KOPT-K1 (cell line): ENCODE data around the gene ACSS2.

ENCODE experiments used
- H3K27ac ChIP-seq: fragments of 200-600 bp; sonication (generic); 2 replicates; pipeline ENCODE4 v1.5.1; 2016; ENCODE audit warnings: antibody characterized with exemption, mild to moderate bottlenecking, low read depth, low read length; ENCODE audit not compliant: poor library complexity, severe bottlenecking
- H3K36me3 ChIP-seq: fragments of 200-600 bp; sonication (generic); 2 replicates; pipeline ENCODE4 v1.5.1; 2017; ENCODE audit warnings: antibody characterized with exemption, mild to moderate bottlenecking, low read length, moderate library complexity; ENCODE audit not compliant: insufficient read depth
- H3K9me3 ChIP-seq: fragments of 200-600 bp; sonication (generic); 2 replicates; pipeline ENCODE4 v1.5.1; 2017; ENCODE audit warnings: antibody characterized with exemption, low read length, mild to moderate bottlenecking; ENCODE audit not compliant: insufficient read depth, poor library complexity, severe bottlenecking

The ACSS2 gene

DNA sequence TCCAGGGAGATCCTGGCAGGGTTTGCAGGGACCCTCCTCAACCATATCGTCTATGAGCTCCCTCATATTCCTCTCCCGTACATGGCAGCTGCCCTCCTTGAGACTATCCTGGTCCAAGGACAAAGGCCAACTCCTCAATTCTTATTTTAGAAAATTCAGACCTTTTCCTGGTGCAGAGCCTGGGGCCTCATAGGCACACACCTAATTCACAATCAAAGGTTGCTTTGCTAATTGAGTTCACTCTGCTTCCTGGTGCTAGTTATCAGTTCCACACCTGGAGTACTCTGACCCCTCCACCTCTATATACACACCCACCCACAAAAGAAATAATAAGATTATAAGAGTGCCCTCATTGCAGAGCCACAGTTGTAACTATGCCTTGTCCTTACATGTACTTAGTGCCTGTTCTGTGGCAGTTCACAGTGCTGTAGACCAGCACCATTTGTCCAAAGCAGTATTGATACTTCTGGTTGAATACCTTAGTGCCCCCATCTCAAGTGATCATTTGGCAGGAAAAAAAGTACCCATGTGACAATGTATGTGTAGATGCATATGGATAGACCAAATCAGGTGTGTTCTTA lies 40.5 kb downstream of the ACSS2 start:
- H3K36me3 ChIP-seq: no peaks in the 10 kb centered on the region
- H3K9me3 ChIP-seq: no peaks in the 10 kb centered on the region
- H3K27ac ChIP-seq: no peak overlapping the region

DNA sequence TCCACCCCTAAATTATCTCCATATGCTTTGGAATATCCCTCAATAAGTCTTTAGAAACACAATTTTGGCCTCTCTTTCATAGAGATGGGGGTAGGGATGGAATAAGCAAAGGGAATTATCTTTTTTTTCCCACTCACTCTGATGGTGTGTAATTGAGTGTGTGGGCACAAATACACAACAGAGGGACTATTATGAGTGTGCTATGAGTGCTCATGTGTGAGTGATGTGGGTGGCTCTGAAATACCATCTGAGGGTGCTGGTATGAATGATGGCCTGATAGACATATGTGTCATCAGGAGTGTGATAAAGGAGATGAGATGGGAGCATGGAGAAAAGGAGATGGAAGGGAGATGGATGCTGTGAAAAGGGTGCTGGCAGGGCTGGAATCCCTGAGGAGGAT lies 43.6 kb downstream of the ACSS2 start:
- H3K27ac ChIP-seq: no peak overlapping the region
- no peaks in the 10 kb centered on the region for H3K9me3 ChIP-seq
- no peaks in the 10 kb centered on the region for H3K36me3 ChIP-seq

DNA sequence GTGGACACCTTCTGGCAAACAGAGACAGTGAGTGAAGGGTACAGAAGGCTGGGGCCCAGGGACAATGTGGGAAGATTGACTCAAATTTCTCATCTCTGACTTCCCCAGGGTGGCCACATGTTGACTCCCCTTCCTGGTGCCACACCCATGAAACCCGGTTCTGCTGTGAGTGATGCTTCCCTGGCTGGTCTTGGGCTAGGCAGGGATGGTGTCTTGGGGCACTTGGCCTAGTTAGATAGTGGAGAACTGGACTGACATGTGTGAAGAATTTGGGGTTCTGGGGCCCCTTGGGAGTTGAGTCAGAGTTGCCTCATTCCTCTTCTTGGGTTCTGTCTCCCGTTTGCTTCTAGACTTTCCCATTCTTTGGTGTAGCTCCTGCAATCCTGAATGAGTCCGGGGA lies 45.0 kb downstream of the ACSS2 start:
- no peaks in the 10 kb centered on the region for H3K9me3 ChIP-seq
- H3K36me3 ChIP-seq: no peaks in the 10 kb centered on the region

DNA sequence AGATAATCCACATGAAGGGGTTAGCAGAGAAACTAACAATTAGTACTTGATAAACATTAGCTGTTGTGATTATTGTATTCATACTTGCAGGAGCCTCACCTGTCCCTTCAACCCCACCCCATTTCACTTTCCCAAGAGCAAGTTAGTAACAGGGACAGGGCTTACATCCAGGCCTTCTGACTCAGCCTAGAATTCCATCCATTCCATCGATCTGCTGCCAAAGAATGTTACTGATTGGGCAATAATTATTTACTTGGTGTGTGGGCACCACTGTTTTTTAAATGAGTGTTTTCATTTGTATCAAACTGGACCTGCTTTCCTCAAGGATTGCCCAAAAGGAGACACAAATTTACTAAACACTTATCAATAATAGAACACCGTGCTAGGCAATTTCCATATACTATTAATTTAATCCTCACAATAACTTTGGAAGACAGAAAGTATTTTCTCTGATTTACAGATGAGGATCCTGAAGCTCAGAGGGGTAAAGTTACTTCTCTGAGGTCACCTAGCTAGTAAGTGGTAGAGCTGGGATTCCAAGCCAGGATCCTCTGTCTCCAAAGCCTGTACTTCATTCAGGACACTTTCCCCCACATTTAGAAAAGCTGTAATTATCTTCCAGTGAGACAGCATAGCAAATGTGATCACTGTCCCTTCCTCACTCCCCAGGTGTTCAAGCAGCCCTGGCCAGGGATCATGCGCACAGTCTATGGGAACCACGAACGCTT lies 46.4 kb downstream of the ACSS2 start:
- Histone ChIP-seq H3K36me3 (peaks cover 3% of the 10 kb centered on the region; the same call in 1 of the 2 replicates), H3K9me3 (no peaks in the 10 kb centered on the region), H3K27ac (no peak overlapping the region)

More for the DNA sequence above, 45.0 kb downstream of the ACSS2 start:
- H3K27ac ChIP-seq: no peak overlapping the region

DNA sequence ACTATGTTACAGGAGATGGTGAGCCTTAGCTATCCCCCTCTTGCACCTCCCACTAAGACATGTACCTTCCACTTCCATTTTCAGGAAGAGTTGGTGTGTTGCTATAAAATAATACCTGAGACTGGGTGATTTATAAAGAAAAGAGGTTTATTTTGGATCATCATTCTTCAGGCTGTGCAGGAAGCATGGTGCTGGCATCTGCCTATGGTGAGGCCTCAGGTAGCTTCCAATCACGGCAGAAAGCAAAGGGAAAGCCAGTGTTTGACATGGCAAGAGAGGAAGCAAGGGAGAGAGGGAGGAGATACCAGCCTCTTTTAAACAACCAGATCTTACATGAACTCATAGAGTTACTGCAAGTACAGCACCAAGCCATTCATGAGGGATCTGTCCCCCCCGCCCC lies 47.0 kb downstream of the ACSS2 start:
- H3K9me3 ChIP-seq: no peaks in the 10 kb centered on the region
- H3K27ac ChIP-seq: no peak overlapping the region
- peaks cover 8% of the 10 kb centered on the region; the same call in 1 of the 2 replicates for H3K36me3 ChIP-seq

DNA sequence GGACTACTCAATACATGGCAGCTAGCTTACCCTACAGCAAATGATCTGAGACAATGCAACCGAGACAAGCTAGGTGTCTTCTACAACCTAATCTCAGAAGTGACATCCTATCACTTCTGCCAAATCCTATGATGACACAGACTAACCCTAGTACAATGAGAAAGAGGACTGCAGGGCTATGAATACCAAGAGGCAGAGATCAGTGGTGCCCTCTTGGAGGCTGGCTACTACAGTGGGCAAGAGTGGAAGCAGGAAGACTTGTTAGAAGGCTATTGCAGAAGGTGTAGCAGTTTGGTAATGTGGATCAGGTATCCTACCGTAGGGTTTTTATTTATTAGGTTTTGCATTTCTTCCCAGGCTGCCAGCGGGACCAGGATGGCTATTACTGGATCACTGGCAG lies 48.9 kb downstream of the ACSS2 start:
- peak overlapping the region; percentile 47 for H3K27ac ChIP-seq
- H3K9me3 ChIP-seq: no peaks in the 10 kb centered on the region
- peaks cover 24% of the 10 kb centered on the region for H3K36me3 ChIP-seq

DNA sequence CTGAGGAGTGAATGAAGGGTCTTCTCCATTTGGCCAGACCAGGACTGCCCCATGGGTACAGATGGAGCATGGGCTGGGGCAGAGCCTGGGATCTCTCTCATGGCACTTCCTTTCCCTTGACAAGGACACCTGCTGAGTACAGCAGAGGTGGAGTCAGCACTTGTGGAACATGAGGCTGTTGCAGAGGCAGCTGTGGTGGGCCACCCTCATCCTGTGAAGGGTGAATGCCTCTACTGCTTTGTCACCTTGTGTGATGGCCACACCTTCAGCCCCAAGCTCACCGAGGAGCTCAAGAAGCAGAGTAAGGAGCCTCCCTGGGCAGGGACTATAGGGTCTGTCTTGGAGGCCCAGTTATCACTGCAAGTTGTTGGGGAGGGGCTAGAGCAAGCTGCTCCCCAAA lies 49.6 kb downstream of the ACSS2 start:
- H3K36me3 ChIP-seq: peaks cover 30% of the 10 kb centered on the region
- H3K9me3 ChIP-seq: no peaks in the 10 kb centered on the region
- peak overlapping the region; percentile 47 for H3K27ac ChIP-seq

DNA sequence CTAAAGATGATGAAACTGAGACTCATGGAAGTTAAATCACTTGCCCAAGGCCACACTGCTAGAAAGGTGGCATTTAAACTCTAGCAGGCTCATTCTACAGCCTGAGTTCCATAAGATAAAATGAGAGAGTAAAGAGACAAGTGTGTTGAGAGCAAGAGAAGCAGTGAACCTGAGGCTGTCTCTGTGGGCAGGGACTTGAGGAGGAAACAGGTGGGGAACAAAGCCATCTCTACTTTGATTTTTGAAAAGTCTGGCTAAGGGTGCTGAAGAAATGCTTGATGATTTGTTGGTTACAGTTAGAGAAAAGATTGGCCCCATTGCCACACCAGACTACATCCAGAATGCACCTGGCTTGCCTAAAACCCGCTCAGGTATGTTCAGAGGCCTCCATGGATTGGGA lies 50.2 kb downstream of the ACSS2 start:
- peaks cover 36% of the 10 kb centered on the region for H3K36me3 ChIP-seq
- peak overlapping the region; percentile 47 for H3K27ac ChIP-seq
- H3K9me3 ChIP-seq: no peaks in the 10 kb centered on the region

DNA sequence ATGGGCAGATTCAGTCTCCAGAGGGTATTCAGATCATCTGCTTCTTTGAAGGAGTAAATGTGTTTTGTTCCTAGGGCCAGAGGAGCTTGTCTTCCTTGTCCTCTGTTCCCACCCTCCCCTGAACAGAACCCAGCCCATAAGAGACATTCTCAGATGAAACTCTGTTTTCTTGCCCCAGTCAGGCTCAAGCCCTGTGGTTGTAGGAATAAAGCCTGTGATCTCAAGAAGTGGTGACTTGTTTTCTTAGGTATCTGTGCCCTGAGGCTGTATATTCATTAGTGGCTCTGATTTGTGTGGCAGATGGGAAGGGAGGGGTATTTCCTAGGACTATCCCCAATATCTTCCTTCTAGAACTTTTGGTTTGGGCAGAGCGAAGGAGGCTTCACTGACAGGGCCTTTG lies 51.3 kb downstream of the ACSS2 start:
- peak overlapping the region; percentile 47 for H3K27ac ChIP-seq
- H3K9me3 ChIP-seq: no peaks in the 10 kb centered on the region
- peaks cover 48% of the 10 kb centered on the region for H3K36me3 ChIP-seq

DNA sequence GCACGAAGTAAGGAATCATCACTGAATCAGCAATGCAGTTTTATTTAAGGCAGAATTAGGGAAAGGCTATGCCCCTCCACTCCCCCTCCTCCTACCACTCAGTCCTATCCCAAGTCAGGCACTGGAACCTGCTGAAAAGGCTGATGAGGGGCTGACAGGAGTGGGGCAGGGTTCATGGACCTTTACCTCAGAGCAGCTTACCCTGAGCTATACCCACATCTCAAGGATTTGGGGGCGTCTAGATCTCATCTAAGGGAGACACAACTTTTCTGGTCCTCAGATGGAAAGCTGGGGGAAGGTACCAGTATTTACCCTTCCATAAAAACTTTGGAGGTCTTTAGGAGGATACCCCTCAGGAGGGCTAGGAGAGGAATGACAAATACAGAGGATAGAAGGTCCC lies 52.0 kb downstream of the ACSS2 start:
- peaks cover 55% of the 10 kb centered on the region for H3K36me3 ChIP-seq
- H3K9me3 ChIP-seq: no peaks in the 10 kb centered on the region
- H3K27ac ChIP-seq: no peak overlapping the region

DNA sequence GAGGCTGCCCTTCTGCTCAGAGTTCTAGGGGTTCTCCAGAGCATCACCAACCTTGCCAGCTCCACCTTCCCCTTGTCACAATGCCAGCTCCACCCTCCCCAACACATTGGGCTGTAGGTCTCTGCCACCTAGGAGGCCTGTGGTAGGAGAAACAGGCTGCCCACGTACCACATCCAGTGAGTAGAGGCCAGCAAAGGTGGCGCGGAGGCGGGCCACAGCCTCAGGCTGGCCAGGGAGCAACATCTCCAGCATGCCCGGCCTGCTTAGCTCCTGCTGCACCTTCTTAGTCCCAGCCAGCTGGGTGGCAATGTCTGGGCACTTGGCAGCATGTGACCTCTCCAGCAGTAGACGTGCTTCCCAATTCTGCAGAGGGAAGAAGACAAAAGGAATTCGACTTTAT lies 55.4 kb downstream of the ACSS2 start:
- Histone ChIP-seq H3K27ac (no peak overlapping the region), H3K9me3 (no peaks in the 10 kb centered on the region), H3K36me3 (peaks cover 83% of the 10 kb centered on the region)

DNA sequence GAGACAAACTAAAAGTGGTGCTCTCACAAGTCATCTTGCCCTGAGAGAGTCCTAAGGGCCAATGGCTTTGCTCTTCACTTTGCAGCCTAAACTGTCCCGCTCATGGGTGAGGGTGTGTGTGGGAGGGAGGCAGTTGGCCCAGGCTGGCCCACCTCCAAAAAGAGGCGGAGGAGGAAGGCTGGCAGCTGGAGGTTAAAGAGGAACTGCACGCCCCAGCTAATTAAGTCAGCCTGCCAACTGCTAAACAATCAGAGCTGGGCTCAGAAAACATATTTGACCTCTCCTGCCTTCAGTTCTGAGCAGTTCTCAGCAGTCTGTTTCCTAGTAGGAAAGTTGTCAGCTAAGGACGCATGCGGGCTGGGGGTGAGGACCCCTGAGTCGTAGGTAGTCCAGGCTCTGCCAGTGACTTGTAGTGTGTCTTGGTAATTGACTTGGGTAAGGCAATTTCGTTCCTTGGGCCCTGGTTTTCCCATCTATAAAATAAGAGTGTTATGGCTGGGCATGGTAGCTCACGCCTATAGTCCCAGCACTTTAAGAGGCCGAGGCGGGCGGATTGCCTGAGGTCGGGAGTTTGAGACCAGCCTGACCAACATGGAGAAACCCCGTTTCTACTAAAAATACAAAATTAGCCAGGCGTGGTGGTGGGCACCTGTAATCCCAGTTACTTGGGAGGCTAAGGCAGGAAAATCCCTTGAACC lies 62.2 kb downstream of the ACSS2 start:
- Histone ChIP-seq H3K36me3 (peaks cover 86% of the 10 kb centered on the region), H3K27ac (no peak overlapping the region), H3K9me3 (no peaks in the 10 kb centered on the region)

DNA sequence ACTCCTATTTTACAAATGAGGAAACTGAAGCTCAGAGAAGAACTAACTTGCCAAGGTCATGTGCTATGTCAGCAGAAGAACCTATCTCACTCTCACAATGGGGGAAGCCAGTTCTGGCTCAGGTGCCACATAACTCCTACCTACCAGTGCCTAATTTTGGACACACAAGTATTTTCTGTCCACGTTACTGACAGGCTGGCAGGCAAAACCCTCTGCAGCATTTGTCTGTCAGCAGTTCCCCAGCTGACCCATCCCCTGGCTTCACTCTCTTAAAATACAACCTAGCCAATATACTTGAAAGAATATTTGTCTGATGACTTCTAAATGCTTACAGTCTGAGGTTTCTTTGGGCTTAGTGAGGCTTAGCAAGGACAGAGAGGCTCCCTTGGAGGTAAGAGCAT lies 63.7 kb downstream of the ACSS2 start:
- Histone ChIP-seq H3K27ac (no peak overlapping the region), H3K36me3 (peaks cover 85% of the 10 kb centered on the region), H3K9me3 (no peaks in the 10 kb centered on the region)

DNA sequence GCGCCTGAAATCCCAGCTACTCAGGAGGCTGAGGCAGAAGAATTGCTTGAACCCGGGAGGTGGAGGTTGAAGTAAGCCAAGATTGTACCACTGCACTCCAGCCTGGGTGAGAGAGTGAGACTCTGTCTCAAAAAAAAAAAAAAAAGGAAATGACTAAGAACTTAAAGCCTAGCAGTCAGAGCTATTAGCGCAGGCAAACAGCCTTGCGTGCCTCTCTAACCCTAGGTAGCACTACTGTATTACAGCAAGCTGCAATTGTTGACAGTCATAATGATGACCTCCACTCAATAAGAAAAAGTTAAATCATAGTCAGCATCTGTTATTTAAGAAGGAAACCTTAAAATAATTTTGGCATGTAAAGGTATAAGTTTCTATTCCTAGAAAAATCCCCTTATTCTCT lies 64.8 kb downstream of the ACSS2 start:
- H3K9me3 ChIP-seq: no peaks in the 10 kb centered on the region
- no peak overlapping the region for H3K27ac ChIP-seq
- H3K36me3 ChIP-seq: peaks cover 84% of the 10 kb centered on the region

DNA sequence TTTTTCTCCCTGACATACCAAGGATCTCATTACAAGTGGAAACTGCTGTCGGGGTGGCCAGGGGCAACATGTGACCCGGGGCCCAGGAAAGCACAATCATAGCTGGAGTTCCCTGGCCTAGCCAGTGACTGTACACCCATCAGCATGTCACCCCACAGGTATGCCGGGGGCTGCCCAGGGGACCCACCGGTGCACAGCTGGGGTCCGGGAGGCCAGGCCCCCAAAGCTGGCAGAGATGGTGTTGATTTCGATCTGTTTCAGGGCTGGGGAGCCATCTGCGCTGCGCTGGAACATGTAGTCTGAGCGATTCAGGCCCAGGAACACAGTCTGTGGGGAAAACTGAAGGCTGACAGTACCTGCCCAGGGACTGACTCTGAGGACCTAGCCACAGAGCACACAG lies 65.9 kb downstream of the ACSS2 start:
- no peaks in the 10 kb centered on the region for H3K9me3 ChIP-seq
- no peak overlapping the region for H3K27ac ChIP-seq
- H3K36me3 ChIP-seq: peaks cover 82% of the 10 kb centered on the region
